DOHH2 (cell line): Measurements from ENCODE around the gene FOSL1.

Experiments
- H3F3A ChIP-seq: fragments of 200-600 bp; sonication (generic), shearing (Covaris generic); 2 replicates; pipeline ENCODE4 v1.6.0; 2016; ENCODE audit warnings: antibody characterized with exemption, mild to moderate bottlenecking; ENCODE audit not compliant: control insufficient read depth, insufficient read depth
- H3K27ac ChIP-seq: fragments of 200-600 bp; sonication (generic); 2 replicates; pipeline ENCODE4 v1.5.1; 2014; ENCODE audit warnings: low read depth, mild to moderate bottlenecking, low read length, moderate library complexity
- H3K27me3 ChIP-seq: fragments of 200-600 bp; sonication (generic); 2 replicates; pipeline ENCODE4 v1.6.1; 2014; ENCODE audit warnings: mild to moderate bottlenecking, low read length, mixed read lengths; ENCODE audit not compliant: control insufficient read depth
- H3K36me3 ChIP-seq: fragments of 200-600 bp; sonication (generic); 2 replicates; pipeline ENCODE4 v1.6.1; 2014; ENCODE audit warnings: mild to moderate bottlenecking, low read length, moderate library complexity, mixed read lengths; ENCODE audit not compliant: control insufficient read depth
- H3K4me1 ChIP-seq: fragments of 200-600 bp; sonication (generic); 2 replicates; pipeline ENCODE4 v1.6.1; 2014; ENCODE audit warnings: mild to moderate bottlenecking, low read length, mixed read lengths; ENCODE audit not compliant: control insufficient read depth
- H3K4me2 ChIP-seq: fragments of 200-600 bp; sonication (generic); 2 replicates; pipeline ENCODE4 v1.6.0; 2014; ENCODE audit warnings: mild to moderate bottlenecking, low read length, moderate library complexity
- H3K4me3 ChIP-seq: fragments of 200-600 bp; sonication (generic); 2 replicates; pipeline ENCODE4 v1.5.1; 2014; ENCODE audit warnings: mild to moderate bottlenecking, low read length, mixed read lengths
- H3K79me2 ChIP-seq: fragments of 200-600 bp; sonication (generic); 2 replicates; pipeline ENCODE4 v1.6.1; 2014; ENCODE audit warnings: mild to moderate bottlenecking, low read length, mixed read lengths; ENCODE audit not compliant: control insufficient read depth
- H3K9me2 ChIP-seq: fragments of 200-600 bp; sonication (generic); replicated peaks from 2 replicates; pipeline ENCODE4 v1.6.1; 2014; ENCODE audit warnings: mild to moderate bottlenecking, low read length, mixed read lengths; ENCODE audit not compliant: control insufficient read depth
- H3K9me3 ChIP-seq: fragments of 200-600 bp; sonication (generic); 2 replicates; pipeline ENCODE4 v1.6.1; 2014; ENCODE audit warnings: antibody characterized with exemption, low read length, mixed read lengths; ENCODE audit not compliant: control insufficient read depth, insufficient read depth
- H4K20me1 ChIP-seq: fragments of 200-600 bp; sonication (generic); 2 replicates; pipeline ENCODE4 v1.6.0; 2014; ENCODE audit warnings: low read depth, mild to moderate bottlenecking, antibody characterized with exemption, low read length, moderate library complexity; ENCODE audit not compliant: control insufficient read depth, insufficient read depth
- CTCF ChIP-seq: fragments of 200-600 bp; sonication (generic); IDR thresholded peaks from one replicate; pipeline ENCODE4 v1.5.1; 2014; ENCODE audit warnings: antibody characterized with exemption, mild to moderate bottlenecking, low read depth, low read length; ENCODE audit not compliant: poor library complexity, severe bottlenecking
- EZH2phosphoT487 ChIP-seq: fragments of 200-600 bp; sonication (generic); IDR thresholded peaks from 2 replicates; pipeline ENCODE4 v1.6.1; 2017; ENCODE audit warnings: borderline replicate concordance, mild to moderate bottlenecking, antibody characterized with exemption, low read length, moderate library complexity, mixed read lengths

Gene FOSL1

GRCh38 chr11:65868076-65868667 is 32.0 kb downstream of the FOSL1 start:
- Histone ChIP-seq H3K36me3 (peaks cover 38% of the 10 kb centered on the region), H3F3A (peaks cover 12% of the 10 kb centered on the region; the same call in 1 of the 2 replicates), H3K27me3 (peaks cover 19% of the 10 kb centered on the region), H3K9me2 (no peaks in the 10 kb centered on the region), H3K27ac (no peak overlapping the region), H3K4me3 (no peak overlapping the region), H4K20me1 (no peaks in the 10 kb centered on the region; the same call in 1 of the 2 replicates), H3K79me2 (no peaks in the 10 kb centered on the region), H3K4me2 (no peak overlapping the region), H3K9me3 (no peaks in the 10 kb centered on the region), H3K4me1 (peaks cover 28% of the 10 kb centered on the region)
- TF ChIP-seq EZH2phosphoT487 (no peak), CTCF (no peak)

- H3K79me2 ChIP-seq: peaks cover 4% of the 10 kb centered on the region
- peaks cover 14% of the 10 kb centered on the region for H3K27me3 ChIP-seq
- H4K20me1 ChIP-seq: no peaks in the 10 kb centered on the region; the same call in 1 of the 2 replicates
- peaks cover 12% of the 10 kb centered on the region; the same call in 1 of the 2 replicates for H3F3A ChIP-seq
- no peak overlapping the region for H3K4me2 ChIP-seq
- no peaks in the 10 kb centered on the region for H3K9me2 ChIP-seq
- peaks cover 45% of the 10 kb centered on the region for H3K36me3 ChIP-seq
- H3K4me1 ChIP-seq: peaks cover 23% of the 10 kb centered on the region
- TF ChIP-seq CTCF: no peak
- no peak for TF ChIP-seq EZH2phosphoT487
- no peaks in the 10 kb centered on the region for H3K9me3 ChIP-seq
- H3K4me3 ChIP-seq: no peak overlapping the region
- no peak overlapping the region for H3K27ac ChIP-seq
Measured at GRCh38 chr11:65867284-65868071, 32.7 kb downstream of the FOSL1 start.

GRCh38 chr11:65866509-65867283 is 33.5 kb downstream of the FOSL1 start:
- Histone ChIP-seq H3F3A (peaks cover 12% of the 10 kb centered on the region; the same call in 1 of the 2 replicates), H4K20me1 (no peaks in the 10 kb centered on the region; the same call in 1 of the 2 replicates), H3K9me3 (no peaks in the 10 kb centered on the region), H3K9me2 (no peaks in the 10 kb centered on the region), H3K79me2 (peaks cover 12% of the 10 kb centered on the region), H3K27ac (no peak overlapping the region), H3K4me2 (no peak overlapping the region), H3K4me3 (no peak overlapping the region), H3K4me1 (peaks cover 27% of the 10 kb centered on the region), H3K27me3 (peaks cover 10% of the 10 kb centered on the region), H3K36me3 (peaks cover 52% of the 10 kb centered on the region)
- TF ChIP-seq EZH2phosphoT487: no peak
